Measurements from ENCODE around the gene ZNF75A.

DNA sequence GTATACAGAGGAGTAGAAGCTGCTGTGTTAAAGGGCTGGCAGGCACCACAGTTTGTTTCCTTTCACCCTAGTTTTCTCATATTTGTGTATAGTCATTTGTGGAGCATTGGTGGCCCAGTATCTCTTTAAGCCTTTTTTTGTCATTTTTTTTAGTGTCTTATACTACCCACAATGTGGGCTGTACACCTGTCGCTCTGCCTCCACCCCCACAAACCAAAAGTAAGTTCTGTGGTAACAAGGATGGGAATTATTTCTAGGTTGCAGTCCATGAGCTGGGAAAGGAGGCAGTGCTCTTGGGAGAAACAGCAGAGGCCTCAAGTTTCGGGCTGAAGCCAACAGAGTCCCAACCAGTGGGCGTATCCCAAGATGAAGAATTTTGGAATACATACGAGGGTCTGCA is 6.2 kb downstream of the ZNF75A start:
- TF ChIP-seq EZH2 (IDR thresholded peaks at IDR 0.05; ENCODE audit: low read length, unreplicated experiment) (no peak), EZH2phosphoT487 (IDR thresholded peaks at IDR 0.05; ENCODE audit: borderline replicate concordance, low read length) (no peak)
- TF ChIP-seq, protein P1, sequence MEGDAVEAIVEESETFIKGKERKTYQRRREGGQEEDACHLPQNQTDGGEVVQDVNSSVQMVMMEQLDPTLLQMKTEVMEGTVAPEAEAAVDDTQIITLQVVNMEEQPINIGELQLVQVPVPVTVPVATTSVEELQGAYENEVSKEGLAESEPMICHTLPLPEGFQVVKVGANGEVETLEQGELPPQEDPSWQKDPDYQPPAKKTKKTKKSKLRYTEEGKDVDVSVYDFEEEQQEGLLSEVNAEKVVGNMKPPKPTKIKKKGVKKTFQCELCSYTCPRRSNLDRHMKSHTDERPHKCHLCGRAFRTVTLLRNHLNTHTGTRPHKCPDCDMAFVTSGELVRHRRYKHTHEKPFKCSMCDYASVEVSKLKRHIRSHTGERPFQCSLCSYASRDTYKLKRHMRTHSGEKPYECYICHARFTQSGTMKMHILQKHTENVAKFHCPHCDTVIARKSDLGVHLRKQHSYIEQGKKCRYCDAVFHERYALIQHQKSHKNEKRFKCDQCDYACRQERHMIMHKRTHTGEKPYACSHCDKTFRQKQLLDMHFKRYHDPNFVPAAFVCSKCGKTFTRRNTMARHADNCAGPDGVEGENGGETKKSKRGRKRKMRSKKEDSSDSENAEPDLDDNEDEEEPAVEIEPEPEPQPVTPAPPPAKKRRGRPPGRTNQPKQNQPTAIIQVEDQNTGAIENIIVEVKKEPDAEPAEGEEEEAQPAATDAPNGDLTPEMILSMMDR (conservative IDR thresholded peaks at IDR 0.05; ENCODE audit: low read depth, low read length), result no peak
